ENCODE data around the gene PCDH12. TPM values are rescaled to one million over a fixed set of nuclear protein-coding genes. Genes with fewer than 3 reads are reported as not detected.
A peak's percentile ranks its signal among the peaks of the same experiment; 100 is the strongest.

PCDH12 gene
- polyA plus RNA-seq, 1 donor = 6.2 TPM

DNA sequence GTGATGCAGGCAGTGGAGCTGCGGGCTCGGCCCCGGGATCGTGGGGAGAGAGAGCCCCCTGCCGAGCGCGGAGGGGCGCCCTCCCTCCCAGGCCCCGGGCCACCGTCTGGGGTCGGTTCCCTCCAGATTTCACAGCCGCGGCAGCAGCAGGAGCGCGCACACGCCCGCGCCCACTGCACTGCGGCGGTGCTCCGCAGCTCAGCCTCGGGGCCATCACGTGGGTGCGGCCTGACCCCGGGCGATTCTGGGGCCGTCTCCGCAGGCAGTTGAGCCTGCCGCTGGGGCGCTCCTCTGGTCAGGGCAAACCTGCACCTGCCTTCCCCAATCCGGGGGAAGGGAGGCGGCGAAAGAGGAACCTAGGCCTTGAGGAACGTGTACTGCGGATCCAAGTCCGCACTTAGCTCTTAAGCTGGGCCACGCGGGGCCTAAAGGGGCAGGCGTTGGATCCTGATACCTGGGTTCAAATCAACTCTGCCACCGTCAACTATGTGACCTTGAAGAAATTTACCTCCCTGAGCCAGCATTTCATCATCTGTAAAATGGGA lies 43.7 kb downstream of the PCDH12 start:
- peaks cover 3% of the 10 kb centered on the region for H3K4me1 ChIP-seq (ENCODE audit: control insufficient read depth, insufficient read depth, low read length)
- H3K36me3 ChIP-seq (ENCODE audit: control insufficient read depth, insufficient read depth, low read length) = no peaks in the 10 kb centered on the region
- peak; percentile 66 to 79 for DNase-seq
- peak overlapping the region; percentile 42 for H3K4me3 ChIP-seq (ENCODE audit: low read length)
- WGBS (ENCODE audit: insufficient coverage, low lambda C conversion rate) = no CpG with 5 or more reads among the region's 40 CpGs
- no peaks in the 10 kb centered on the region for H3K9me3 ChIP-seq (ENCODE audit: control insufficient read depth, low read depth, low read length)
- H3K27me3 ChIP-seq (ENCODE audit: control insufficient read depth, insufficient read depth, low read length) = peaks cover 7% of the 10 kb centered on the region
- H3K27ac ChIP-seq (ENCODE audit: low read length) = no peak overlapping the region

- no peak for DNase-seq
- no peaks in the 10 kb centered on the region for H3K9me3 ChIP-seq (ENCODE audit: control insufficient read depth, low read depth, low read length)
- no peaks in the 10 kb centered on the region for H3K36me3 ChIP-seq (ENCODE audit: control insufficient read depth, insufficient read depth, low read length)
- 0% methylated on average over 1 of the region's 16 CpGs for WGBS (ENCODE audit: insufficient coverage, low lambda C conversion rate)
- peak overlapping the region; percentile 42 for H3K4me3 ChIP-seq (ENCODE audit: low read length)
- peaks cover 7% of the 10 kb centered on the region for H3K27me3 ChIP-seq (ENCODE audit: control insufficient read depth, insufficient read depth, low read length)
- no peak overlapping the region for H3K27ac ChIP-seq (ENCODE audit: low read length)
- H3K4me1 ChIP-seq (ENCODE audit: control insufficient read depth, insufficient read depth, low read length) = no peaks in the 10 kb centered on the region
These were observed 44.3 kb downstream of the PCDH12 start for GRCh38 chr5:141913560-141914198.

- no peaks in the 10 kb centered on the region for H3K36me3 ChIP-seq (ENCODE audit: control insufficient read depth, insufficient read depth, low read length)
- no CpG with 5 or more reads among the region's 2 CpGs for WGBS (ENCODE audit: insufficient coverage, low lambda C conversion rate)
- no peak overlapping the region for H3K4me3 ChIP-seq (ENCODE audit: low read length)
- peaks cover 7% of the 10 kb centered on the region for H3K27me3 ChIP-seq (ENCODE audit: control insufficient read depth, insufficient read depth, low read length)
- no peak for DNase-seq
- H3K4me1 ChIP-seq (ENCODE audit: control insufficient read depth, insufficient read depth, low read length) = no peaks in the 10 kb centered on the region
- H3K27ac ChIP-seq (ENCODE audit: low read length) = no peak overlapping the region
- H3K9me3 ChIP-seq (ENCODE audit: control insufficient read depth, low read depth, low read length) = no peaks in the 10 kb centered on the region
These were observed 47.7 kb downstream of the PCDH12 start for GRCh38 chr5:141910271-141910673.

- Histone ChIP-seq H3K4me1 (ENCODE audit: control insufficient read depth, insufficient read depth, low read length) (no peaks in the 10 kb centered on the region), H3K9me3 (ENCODE audit: control insufficient read depth, low read depth, low read length) (no peaks in the 10 kb centered on the region), H3K27ac (ENCODE audit: low read length) (no peak overlapping the region), H3K36me3 (ENCODE audit: control insufficient read depth, insufficient read depth, low read length) (no peaks in the 10 kb centered on the region), H3K27me3 (ENCODE audit: control insufficient read depth, insufficient read depth, low read length) (peaks cover 7% of the 10 kb centered on the region), H3K4me3 (ENCODE audit: low read length) (no peak overlapping the region)
- WGBS (ENCODE audit: insufficient coverage, low lambda C conversion rate) = 83% methylated on average over 1 of the region's 4 CpGs
- DNase-seq = no peak
These were observed 48.8 kb downstream of the PCDH12 start for GRCh38 chr5:141909212-141909611.

GRCh38 chr5:141908796-141909195 lies 49.2 kb downstream of the PCDH12 start:
- WGBS (ENCODE audit: insufficient coverage, low lambda C conversion rate) = no CpG with 5 or more reads among the region's 2 CpGs
- DNase-seq = no peak

GRCh38 chr5:141906972-141907371 lies 51.0 kb downstream of the PCDH12 start:
- no peaks in the 10 kb centered on the region for H3K4me1 ChIP-seq (ENCODE audit: control insufficient read depth, insufficient read depth, low read length)
- no peak for DNase-seq
- no peaks in the 10 kb centered on the region for H3K36me3 ChIP-seq (ENCODE audit: control insufficient read depth, insufficient read depth, low read length)
- H3K4me3 ChIP-seq (ENCODE audit: low read length) = no peak overlapping the region
- WGBS (ENCODE audit: insufficient coverage, low lambda C conversion rate) = no CpG with 5 or more reads among the region's 1 CpG
- no peaks in the 10 kb centered on the region for H3K9me3 ChIP-seq (ENCODE audit: control insufficient read depth, low read depth, low read length)
- H3K27ac ChIP-seq (ENCODE audit: low read length) = no peak overlapping the region
- no peaks in the 10 kb centered on the region for H3K27me3 ChIP-seq (ENCODE audit: control insufficient read depth, insufficient read depth, low read length)

More at GRCh38 chr5:141908796-141909195, 49.2 kb downstream of the PCDH12 start:
- H3K27me3 ChIP-seq (ENCODE audit: control insufficient read depth, insufficient read depth, low read length) = peaks cover 7% of the 10 kb centered on the region
- H3K36me3 ChIP-seq (ENCODE audit: control insufficient read depth, insufficient read depth, low read length) = no peaks in the 10 kb centered on the region
- H3K4me3 ChIP-seq (ENCODE audit: low read length) = no peak overlapping the region
- no peak overlapping the region for H3K27ac ChIP-seq (ENCODE audit: low read length)
- no peaks in the 10 kb centered on the region for H3K9me3 ChIP-seq (ENCODE audit: control insufficient read depth, low read depth, low read length)
- H3K4me1 ChIP-seq (ENCODE audit: control insufficient read depth, insufficient read depth, low read length) = no peaks in the 10 kb centered on the region

DNA sequence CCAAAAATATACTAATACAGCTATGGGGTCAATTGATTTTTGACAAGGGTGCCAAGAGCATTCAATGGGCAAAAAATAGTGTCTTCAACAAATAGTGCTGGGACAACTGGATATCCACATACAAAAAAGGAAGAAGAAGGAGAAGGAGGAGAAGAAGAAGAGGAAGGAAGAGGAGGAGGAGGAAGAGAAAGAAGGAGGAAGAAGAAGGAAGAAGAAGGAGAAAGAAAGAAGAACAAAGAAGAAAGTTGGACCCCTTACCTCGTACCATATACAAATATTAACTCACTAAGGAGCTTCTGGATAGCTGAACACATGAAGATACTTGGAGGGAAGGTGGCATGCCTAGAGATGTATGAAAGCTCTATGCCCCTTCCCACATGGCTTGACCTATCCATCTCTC lies 51.5 kb downstream of the PCDH12 start:
- Histone ChIP-seq H3K36me3 (ENCODE audit: control insufficient read depth, insufficient read depth, low read length) (no peaks in the 10 kb centered on the region), H3K4me3 (ENCODE audit: low read length) (no peak overlapping the region), H3K9me3 (ENCODE audit: control insufficient read depth, low read depth, low read length) (no peaks in the 10 kb centered on the region), H3K4me1 (ENCODE audit: control insufficient read depth, insufficient read depth, low read length) (no peaks in the 10 kb centered on the region), H3K27me3 (ENCODE audit: control insufficient read depth, insufficient read depth, low read length) (no peaks in the 10 kb centered on the region), H3K27ac (ENCODE audit: low read length) (no peak overlapping the region)
- 0% methylated on average over 1 of the region's 1 CpG for WGBS (ENCODE audit: insufficient coverage, low lambda C conversion rate)
- DNase-seq = no peak

DNA sequence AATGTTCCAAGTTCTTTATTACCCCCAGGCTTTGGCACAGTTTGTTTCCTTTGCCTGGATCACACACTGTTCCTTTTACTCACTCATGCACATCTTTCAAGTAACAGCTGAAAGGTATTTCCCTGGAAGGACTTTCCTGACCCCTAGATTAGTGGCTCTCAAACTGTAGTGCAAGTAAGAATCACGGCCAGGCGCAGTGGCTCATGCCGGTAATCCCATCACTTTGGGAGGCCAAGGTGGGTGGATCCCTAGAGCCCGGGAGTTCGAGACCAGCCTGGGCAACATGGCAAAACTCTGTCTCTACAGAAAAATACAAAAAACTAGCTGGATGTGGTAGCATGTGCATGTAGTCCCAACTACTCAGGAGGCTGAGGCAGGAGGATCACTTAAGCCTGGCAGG lies 53.5 kb downstream of the PCDH12 start:
- Histone ChIP-seq H3K27me3 (ENCODE audit: control insufficient read depth, insufficient read depth, low read length) (no peaks in the 10 kb centered on the region), H3K36me3 (ENCODE audit: control insufficient read depth, insufficient read depth, low read length) (no peaks in the 10 kb centered on the region), H3K4me3 (ENCODE audit: low read length) (no peak overlapping the region), H3K9me3 (ENCODE audit: control insufficient read depth, low read depth, low read length) (no peaks in the 10 kb centered on the region), H3K27ac (ENCODE audit: low read length) (no peak overlapping the region), H3K4me1 (ENCODE audit: control insufficient read depth, insufficient read depth, low read length) (no peaks in the 10 kb centered on the region)
- no CpG with 5 or more reads among the region's 5 CpGs for WGBS (ENCODE audit: insufficient coverage, low lambda C conversion rate)
- DNase-seq = no peak

DNA sequence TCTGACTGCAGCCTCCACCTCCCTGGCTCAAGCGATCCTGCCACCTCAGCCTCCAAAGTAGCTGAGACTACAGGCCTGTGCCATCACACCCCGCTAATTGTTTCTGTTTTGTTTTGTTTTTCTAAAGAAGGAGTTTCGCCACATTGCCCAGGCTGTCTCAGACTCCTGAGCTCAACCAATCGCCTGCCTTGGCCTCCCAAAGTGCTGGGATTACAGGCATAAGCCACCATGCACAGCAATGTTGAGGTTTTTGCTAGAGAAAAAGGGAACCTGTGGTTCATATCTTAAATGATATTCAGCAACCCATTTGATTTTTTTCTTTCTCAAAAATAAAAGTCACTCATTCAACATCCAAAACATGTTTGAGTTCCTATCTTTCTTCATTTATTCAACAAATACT lies 54.7 kb downstream of the PCDH12 start:
- WGBS (ENCODE audit: insufficient coverage, low lambda C conversion rate) = 80% methylated on average over 1 of the region's 4 CpGs

GRCh38 chr5:141902015-141902814 lies 55.8 kb downstream of the PCDH12 start:
- WGBS (ENCODE audit: insufficient coverage, low lambda C conversion rate) = 100% methylated on average over 2 of the region's 5 CpGs
- no peaks in the 10 kb centered on the region for H3K27me3 ChIP-seq (ENCODE audit: control insufficient read depth, insufficient read depth, low read length)
- no peak overlapping the region for H3K27ac ChIP-seq (ENCODE audit: low read length)
- H3K4me1 ChIP-seq (ENCODE audit: control insufficient read depth, insufficient read depth, low read length) = no peaks in the 10 kb centered on the region
- no peaks in the 10 kb centered on the region for H3K36me3 ChIP-seq (ENCODE audit: control insufficient read depth, insufficient read depth, low read length)
- no peak for DNase-seq
- no peak overlapping the region for H3K4me3 ChIP-seq (ENCODE audit: low read length)
- H3K9me3 ChIP-seq (ENCODE audit: control insufficient read depth, low read depth, low read length) = no peaks in the 10 kb centered on the region

More for the DNA sequence above, 54.7 kb downstream of the PCDH12 start:
- H3K27ac ChIP-seq (ENCODE audit: low read length) = no peak overlapping the region
- no peak for DNase-seq
- no peaks in the 10 kb centered on the region for H3K36me3 ChIP-seq (ENCODE audit: control insufficient read depth, insufficient read depth, low read length)
- H3K4me1 ChIP-seq (ENCODE audit: control insufficient read depth, insufficient read depth, low read length) = no peaks in the 10 kb centered on the region
- H3K4me3 ChIP-seq (ENCODE audit: low read length) = no peak overlapping the region
- H3K9me3 ChIP-seq (ENCODE audit: control insufficient read depth, low read depth, low read length) = no peaks in the 10 kb centered on the region
- no peaks in the 10 kb centered on the region for H3K27me3 ChIP-seq (ENCODE audit: control insufficient read depth, insufficient read depth, low read length)
